Activated naive CD4-positive, alpha-beta T cell treated with anti-CD3 and anti-CD28 coated beads, Interleukin-2, amount 50 U/mL, for 72 hours (primary cell): ENCODE data around the gene LYRM4. TPM values are rescaled to one million over a fixed set of nuclear protein-coding genes. Genes with fewer than 3 reads are reported as not detected.

Source experiments
- ATAC-seq, 2 donors: fragments of 150-1000 bp; cut with Tn5 transposase; 2 replicates each; pipeline ENCODE4 v1.10.0; 2021; ENCODE audit warnings: mild to moderate bottlenecking in 2 of 2, moderate library complexity in 2 of 2
- DNase-seq, 2 donors: peaks; one replicate each; pipeline ENCODE4 v3.0.0; 2021 to 2022; ENCODE audit warnings: low spot score in 2 of 2
- H3K27ac Mint-ChIP-seq, 2 donors: one replicate each; pipeline ENCODE4 v1.8.0; 2022; ENCODE audit warnings: mild to moderate bottlenecking in 2 of 2, mixed read lengths in 2 of 2
- H3K36me3 Mint-ChIP-seq, 2 donors: one replicate each; pipeline ENCODE4 v1.8.0; 2022; ENCODE audit warnings: mixed read lengths in 2 of 2
- H3K9me3 Mint-ChIP-seq, 2 donors: one replicate each; pipeline ENCODE4 v1.8.0; 2022; ENCODE audit warnings: mixed read lengths in 2 of 2
- total RNA-seq, 2 donors: library from RNA; stranded (reverse); gene quantifications; one replicate each; pipeline ENCODE4 v1.2.3, GENCODE V29; 2022

Gene LYRM4
- total RNA-seq, 2 donors from 2014 or later = 32.7 to 40.7 TPM

- no peak for DNase-seq
- no peak for ATAC-seq
- Mint-ChIP-seq H3K36me3 (peaks cover 0 to 4% of the 10 kb centered on the region in 2 donors), H3K27ac (no peak overlapping the region), H3K9me3 (no peaks in the 10 kb centered on the region)
These were observed 161.2 kb downstream of the LYRM4 start for GRCh38 chr6:5099537-5099936.

- ATAC-seq (no peak), DNase-seq (no peak)
- Mint-ChIP-seq H3K9me3 (no peaks in the 10 kb centered on the region), H3K27ac (no peak overlapping the region), H3K36me3 (peaks cover 0 to 4% of the 10 kb centered on the region in 2 donors)
These were observed 162.1 kb downstream of the LYRM4 start for GRCh38 chr6:5098501-5099270.

GRCh38 chr6:5096482-5096881 lies 164.3 kb downstream of the LYRM4 start:
- ATAC-seq (no peak), DNase-seq (no peak)
- no peak overlapping the region for H3K27ac Mint-ChIP-seq
- H3K36me3 Mint-ChIP-seq = no peaks in the 10 kb centered on the region
- no peaks in the 10 kb centered on the region for H3K9me3 Mint-ChIP-seq

GRCh38 chr6:5095236-5095635 lies 165.5 kb downstream of the LYRM4 start:
- Mint-ChIP-seq H3K9me3 (no peaks in the 10 kb centered on the region), H3K27ac (no peak overlapping the region), H3K36me3 (no peaks in the 10 kb centered on the region)
- ATAC-seq = no peak
- no peak for DNase-seq

GRCh38 chr6:5094327-5094726 lies 166.4 kb downstream of the LYRM4 start:
- H3K36me3 Mint-ChIP-seq = no peaks in the 10 kb centered on the region
- ATAC-seq (no peak), DNase-seq (no peak)
- H3K9me3 Mint-ChIP-seq = no peaks in the 10 kb centered on the region
- H3K27ac Mint-ChIP-seq = no peak overlapping the region

GRCh38 chr6:5093231-5094015 lies 167.3 kb downstream of the LYRM4 start:
- DNase-seq = no peak
- no peaks in the 10 kb centered on the region for H3K9me3 Mint-ChIP-seq
- ATAC-seq = no peak

GRCh38 chr6:5091210-5092069 lies 169.3 kb downstream of the LYRM4 start:
- ATAC-seq (no peak), DNase-seq (no peak)
- Mint-ChIP-seq H3K9me3 (no peaks in the 10 kb centered on the region), H3K36me3 (peaks cover 0 to 2% of the 10 kb centered on the region in 2 donors), H3K27ac (no peak overlapping the region)

More at GRCh38 chr6:5093231-5094015, 167.3 kb downstream of the LYRM4 start:
- no peak overlapping the region for H3K27ac Mint-ChIP-seq
- no peaks in the 10 kb centered on the region for H3K36me3 Mint-ChIP-seq

GRCh38 chr6:5090603-5091002 lies 170.1 kb downstream of the LYRM4 start:
- peaks cover 0 to 5% of the 10 kb centered on the region in 2 donors for H3K36me3 Mint-ChIP-seq
- H3K27ac Mint-ChIP-seq = no peak overlapping the region
- H3K9me3 Mint-ChIP-seq = no peaks in the 10 kb centered on the region
- DNase-seq (no peak), ATAC-seq (peak in 1 of 2 donors; percentile 64)

- H3K9me3 Mint-ChIP-seq = no peaks in the 10 kb centered on the region
- H3K27ac Mint-ChIP-seq = no peak overlapping the region
- DNase-seq = no peak
- ATAC-seq = no peak
- H3K36me3 Mint-ChIP-seq = peaks cover 0 to 5% of the 10 kb centered on the region in 2 donors
These were observed 171.0 kb downstream of the LYRM4 start for GRCh38 chr6:5089481-5090438.

GRCh38 chr6:5088780-5089179 lies 172.0 kb downstream of the LYRM4 start:
- no peak for ATAC-seq
- H3K9me3 Mint-ChIP-seq = no peaks in the 10 kb centered on the region
- DNase-seq = no peak
- H3K36me3 Mint-ChIP-seq = peaks cover 0 to 7% of the 10 kb centered on the region in 2 donors
- no peak overlapping the region for H3K27ac Mint-ChIP-seq

GRCh38 chr6:5087389-5087788 lies 173.4 kb downstream of the LYRM4 start:
- Mint-ChIP-seq H3K27ac (no peak overlapping the region), H3K9me3 (no peaks in the 10 kb centered on the region), H3K36me3 (peaks cover 0 to 13% of the 10 kb centered on the region in 2 donors)
- no peak for DNase-seq
- ATAC-seq = no peak

- DNase-seq = peak in 1 of 2 donors; percentile 9
- no peak for ATAC-seq
- H3K27ac Mint-ChIP-seq = no peak overlapping the region
- H3K9me3 Mint-ChIP-seq = no peaks in the 10 kb centered on the region
- peaks cover 0 to 13% of the 10 kb centered on the region in 2 donors for H3K36me3 Mint-ChIP-seq
These were observed 174.4 kb downstream of the LYRM4 start for GRCh38 chr6:5086294-5086890.

GRCh38 chr6:5085648-5086293 lies 175.0 kb downstream of the LYRM4 start:
- Mint-ChIP-seq H3K9me3 (no peaks in the 10 kb centered on the region), H3K27ac (no peak overlapping the region), H3K36me3 (peaks cover 0 to 13% of the 10 kb centered on the region in 2 donors)
- peak in 1 of 2 donors; percentile 54 for ATAC-seq
- peak in 1 of 2 donors; percentile 26 for DNase-seq

- no peak within 1 kb of the TSS for H3K27ac Mint-ChIP-seq
- ATAC-seq = peak in 1 of 2 donors; percentile 64
These were observed 175.7 kb downstream of the LYRM4 start, which contains the start of gene PPP1R3G for GRCh38 chr6:5084781-5085647. Gene PPP1R3G, plus strand, starts transcription at chr6:5085341. Its CDS starts 145 bp downstream, at chr6:5085486.

More at GRCh38 chr6:5084781-5085647, 175.7 kb downstream of the LYRM4 start, which contains the start of gene PPP1R3G:
- Mint-ChIP-seq H3K9me3 (no peaks in the 10 kb centered on the region), H3K36me3 (peaks cover 0 to 13% of the 10 kb centered on the region in 2 donors)
- DNase-seq = peak in 1 of 2 donors; percentile 35
